Glutamatergic neuron (in vitro differentiated cells): ENCODE measurements around the gene SOCS2. TPM values are rescaled to one million over a fixed set of nuclear protein-coding genes. Genes with fewer than 3 reads are reported as not detected.

ENCODE experiments used
- DNase-seq: peaks from one replicate; pipeline ENCODE4 v3.0.0; 2022
- H3K27ac Mint-ChIP-seq: one replicate; pipeline ENCODE4 v1.8.0; 2020; ENCODE audit warnings: mild to moderate bottlenecking, mixed read lengths, inconsistent platforms; ENCODE audit not compliant: unreplicated experiment
- H3K27me3 Mint-ChIP-seq: one replicate; pipeline ENCODE4 v1.8.0; 2020; ENCODE audit warnings: mild to moderate bottlenecking, moderate library complexity, mixed read lengths, inconsistent platforms; ENCODE audit not compliant: unreplicated experiment
- H3K36me3 Mint-ChIP-seq: one replicate; pipeline ENCODE4 v1.8.0; 2020; ENCODE audit warnings: mild to moderate bottlenecking, mixed read lengths, inconsistent platforms; ENCODE audit not compliant: unreplicated experiment
- H3K4me1 Mint-ChIP-seq: one replicate; pipeline ENCODE4 v1.8.0; 2020; ENCODE audit warnings: mild to moderate bottlenecking, low read depth, mixed read lengths, inconsistent platforms; ENCODE audit not compliant: unreplicated experiment
- H3K4me3 Mint-ChIP-seq: one replicate; pipeline ENCODE4 v1.8.0; 2020; ENCODE audit warnings: mild to moderate bottlenecking, mixed read lengths, inconsistent platforms; ENCODE audit not compliant: unreplicated experiment
- H3K9me3 Mint-ChIP-seq: one replicate; pipeline ENCODE4 v1.8.0; 2020; ENCODE audit warnings: mild to moderate bottlenecking, moderate library complexity, mixed read lengths, inconsistent platforms; ENCODE audit not compliant: unreplicated experiment
- total RNA-seq: library from RNA; stranded (reverse); fragmentation: NEBNext Ultra II Directional; extraction: Animal tissue kit (Norgen Biotek cat#: 25700); gene quantifications from one replicate; pipeline ENCODE4 v1.2.1, GENCODE V29; 2021; ENCODE audit not compliant: unreplicated experiment
- TF ChIP-seq, protein P1 (sequence below): fragments of 200-600 bp; sonication (generic); IDR thresholded peaks from one replicate; pipeline ENCODE4 v1.5.0; 2021; ENCODE audit not compliant: partially characterized antibody, unreplicated experiment

SOCS2 gene
- total RNA-seq, 1 donor from 2014 or later: 36.6 TPM

DNA sequence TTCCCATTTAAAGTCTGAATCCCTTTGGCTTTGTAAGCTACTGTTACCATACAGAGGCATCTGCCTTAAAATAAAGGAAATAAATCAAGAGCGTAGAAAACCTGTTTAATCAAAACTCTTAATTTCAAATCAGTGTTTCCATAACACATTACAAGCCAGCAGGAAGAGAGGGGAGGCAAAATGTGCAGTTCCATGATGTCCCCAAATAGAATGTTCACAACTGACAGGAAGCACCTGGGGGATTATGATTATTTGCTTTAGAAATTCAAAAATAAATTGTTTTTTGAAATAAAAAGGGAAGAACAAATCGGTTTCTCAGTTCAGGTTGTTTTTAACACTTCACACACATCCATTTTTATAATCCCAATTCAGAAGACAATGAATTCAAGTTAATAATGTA is 21.4 kb downstream of the SOCS2 start:
- TF ChIP-seq, protein P1, sequence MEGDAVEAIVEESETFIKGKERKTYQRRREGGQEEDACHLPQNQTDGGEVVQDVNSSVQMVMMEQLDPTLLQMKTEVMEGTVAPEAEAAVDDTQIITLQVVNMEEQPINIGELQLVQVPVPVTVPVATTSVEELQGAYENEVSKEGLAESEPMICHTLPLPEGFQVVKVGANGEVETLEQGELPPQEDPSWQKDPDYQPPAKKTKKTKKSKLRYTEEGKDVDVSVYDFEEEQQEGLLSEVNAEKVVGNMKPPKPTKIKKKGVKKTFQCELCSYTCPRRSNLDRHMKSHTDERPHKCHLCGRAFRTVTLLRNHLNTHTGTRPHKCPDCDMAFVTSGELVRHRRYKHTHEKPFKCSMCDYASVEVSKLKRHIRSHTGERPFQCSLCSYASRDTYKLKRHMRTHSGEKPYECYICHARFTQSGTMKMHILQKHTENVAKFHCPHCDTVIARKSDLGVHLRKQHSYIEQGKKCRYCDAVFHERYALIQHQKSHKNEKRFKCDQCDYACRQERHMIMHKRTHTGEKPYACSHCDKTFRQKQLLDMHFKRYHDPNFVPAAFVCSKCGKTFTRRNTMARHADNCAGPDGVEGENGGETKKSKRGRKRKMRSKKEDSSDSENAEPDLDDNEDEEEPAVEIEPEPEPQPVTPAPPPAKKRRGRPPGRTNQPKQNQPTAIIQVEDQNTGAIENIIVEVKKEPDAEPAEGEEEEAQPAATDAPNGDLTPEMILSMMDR: no peak
- H3K36me3 Mint-ChIP-seq: no peaks in the 10 kb centered on the region
- H3K27ac Mint-ChIP-seq: no peak overlapping the region
- H3K9me3 Mint-ChIP-seq: no peaks in the 10 kb centered on the region
- DNase-seq: no peak
- H3K4me1 Mint-ChIP-seq: peaks cover 11% of the 10 kb centered on the region
- no peak overlapping the region for H3K4me3 Mint-ChIP-seq
- no peaks in the 10 kb centered on the region for H3K27me3 Mint-ChIP-seq

DNA sequence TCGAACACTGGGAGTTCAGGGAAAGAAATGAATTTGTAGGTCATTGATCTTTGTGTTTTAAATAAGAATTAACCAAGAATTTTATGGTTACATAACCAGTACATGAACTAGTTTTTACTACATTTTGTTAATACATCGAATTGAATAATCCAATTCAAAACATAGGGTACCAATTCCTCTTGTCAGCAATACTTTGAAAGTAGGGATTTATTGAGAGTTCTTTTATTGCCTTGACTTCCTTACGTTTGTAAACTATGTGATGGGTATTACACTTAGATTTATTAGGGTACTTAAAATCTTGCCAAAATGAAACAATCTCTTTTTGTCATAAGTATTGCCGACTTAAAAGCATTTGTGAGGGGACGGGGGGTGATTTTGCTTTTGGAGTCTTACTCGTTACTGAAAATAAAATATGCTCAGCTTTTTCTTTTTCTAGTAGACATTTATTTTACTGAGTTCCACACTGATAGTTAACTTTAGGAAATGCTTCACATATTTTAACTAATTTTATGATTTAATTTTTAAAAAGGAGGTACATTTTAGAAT is 22.4 kb downstream of the SOCS2 start:
- Mint-ChIP-seq H3K9me3 (no peaks in the 10 kb centered on the region), H3K4me1 (peaks cover 11% of the 10 kb centered on the region), H3K27me3 (no peaks in the 10 kb centered on the region), H3K36me3 (no peaks in the 10 kb centered on the region), H3K4me3 (no peak overlapping the region), H3K27ac (no peak overlapping the region)
- no peak for DNase-seq
- TF ChIP-seq, protein P1: no peak

DNA sequence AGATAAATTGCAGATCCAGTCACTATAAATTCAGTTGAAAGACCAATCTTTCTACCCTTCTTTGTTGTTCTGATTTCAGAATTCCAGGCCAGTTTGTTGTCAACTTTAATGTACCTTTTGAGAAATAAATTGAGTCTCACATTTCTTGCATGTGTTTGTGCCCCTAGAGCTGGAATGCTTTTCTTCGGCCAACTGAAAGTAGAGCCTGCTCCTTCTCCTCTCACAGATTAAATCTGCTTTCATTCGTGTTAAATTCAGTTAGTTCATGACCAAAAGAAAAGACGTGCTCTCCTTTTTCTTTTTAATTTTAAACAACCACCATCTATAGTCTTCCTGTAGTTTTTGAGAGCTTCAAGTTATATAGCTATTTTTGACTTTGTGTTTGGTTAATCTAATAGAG is 22.9 kb downstream of the SOCS2 start:
- Mint-ChIP-seq H3K27me3 (no peaks in the 10 kb centered on the region), H3K36me3 (no peaks in the 10 kb centered on the region), H3K4me1 (peaks cover 11% of the 10 kb centered on the region), H3K9me3 (no peaks in the 10 kb centered on the region), H3K27ac (no peak overlapping the region), H3K4me3 (no peak overlapping the region)
- DNase-seq: no peak
- TF ChIP-seq, protein P1: no peak

DNA sequence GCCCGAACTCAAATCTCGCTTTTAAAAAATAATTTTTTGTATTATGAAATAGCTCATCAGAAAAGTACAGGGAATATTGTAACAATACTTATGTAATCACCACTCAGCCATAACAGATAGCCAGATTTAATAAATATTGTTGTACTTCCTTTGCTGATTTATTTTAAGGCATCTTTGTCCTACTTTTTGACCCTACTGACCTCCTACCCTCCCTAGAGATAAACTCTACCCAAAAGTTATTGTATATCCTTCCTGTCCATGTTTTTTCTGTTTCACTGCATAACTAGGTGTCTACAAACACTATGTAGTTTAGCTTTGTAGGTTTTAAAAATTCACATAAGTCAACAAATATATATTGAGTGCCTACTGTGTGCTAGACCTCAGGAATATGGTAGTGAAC is 25.1 kb downstream of the SOCS2 start:
- no peak for DNase-seq
- Mint-ChIP-seq H3K4me1 (no peaks in the 10 kb centered on the region), H3K36me3 (no peaks in the 10 kb centered on the region), H3K27me3 (no peaks in the 10 kb centered on the region), H3K27ac (no peak overlapping the region), H3K9me3 (no peaks in the 10 kb centered on the region), H3K4me3 (no peak overlapping the region)
- TF ChIP-seq, protein P1: no peak

DNA sequence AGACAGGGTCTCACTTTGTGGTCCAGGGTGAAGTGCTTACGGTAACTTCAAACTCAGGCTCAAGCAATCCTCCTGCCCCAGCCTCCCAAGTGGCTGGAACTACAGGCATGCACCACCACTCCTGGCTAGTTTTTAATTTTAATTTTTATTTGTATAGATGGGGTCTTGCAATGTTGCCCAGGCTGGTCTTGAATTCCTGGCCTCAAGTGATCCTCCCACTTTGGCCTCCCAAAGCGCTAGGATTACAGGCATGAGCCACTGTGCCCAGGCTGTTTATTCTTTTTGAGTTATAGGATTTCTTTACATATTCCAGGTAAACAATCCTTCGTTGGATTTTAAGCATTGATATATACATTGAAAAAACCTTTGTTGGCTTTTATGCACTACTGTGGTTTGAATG is 26.7 kb downstream of the SOCS2 start:
- Mint-ChIP-seq H3K4me1 (no peaks in the 10 kb centered on the region), H3K9me3 (no peaks in the 10 kb centered on the region), H3K27ac (no peak overlapping the region), H3K4me3 (no peak overlapping the region), H3K36me3 (no peaks in the 10 kb centered on the region), H3K27me3 (no peaks in the 10 kb centered on the region)
- TF ChIP-seq, protein P1: no peak
- DNase-seq: no peak
